ENCODE data around the gene ENDOU.
"Not testable (repeated sequence)": the region's sequence is repeated elsewhere in the genome, so short reads cannot be mapped to it uniquely, and the experiment has no call there.

ENDOU gene

DNA sequence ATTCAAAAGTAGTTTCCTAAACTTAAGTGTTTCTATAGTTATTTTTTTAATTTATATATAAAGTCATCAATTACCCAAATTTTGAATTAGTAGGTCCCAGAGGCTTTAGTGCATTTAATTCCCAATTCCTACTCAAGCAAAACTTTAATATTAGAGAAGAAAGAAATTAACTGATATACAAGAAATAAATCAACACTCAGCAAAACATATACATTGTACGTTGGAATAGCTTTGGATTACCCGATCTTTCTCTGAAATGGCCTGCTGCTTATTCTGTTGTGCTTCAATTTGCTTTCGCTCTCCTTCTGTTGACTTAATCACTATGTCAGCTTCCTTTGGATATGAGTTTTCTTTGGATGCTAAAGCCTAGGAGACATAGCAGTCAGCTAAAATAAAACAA, 37.7 kb downstream of the ENDOU start:
- H3K27ac ChIP-seq (ENCODE audit: low read depth in 2 of 2, low read length in 2 of 2) = no peak overlapping the region
- no peaks in the 10 kb centered on the region for H3K9me3 ChIP-seq (ENCODE audit: control insufficient read depth in 2 of 2, low read length in 2 of 2)
- H3K4me3 ChIP-seq (ENCODE audit: low read length in 2 of 2) = no peak overlapping the region
- H3K27me3 ChIP-seq (ENCODE audit: control insufficient read depth in 2 of 2, insufficient read depth in 2 of 2, low read length in 2 of 2) = no peaks in the 10 kb centered on the region
- H3K4me1 ChIP-seq (ENCODE audit: control insufficient read depth in 2 of 2, insufficient read depth in 2 of 2, low read length in 2 of 2) = no peaks in the 10 kb centered on the region
- H3K9ac ChIP-seq (ENCODE audit: low read depth in 1 of 2, low read length in 2 of 2) = no peak overlapping the region
- peaks cover 5 to 11% of the 10 kb centered on the region in 2 donors for H3K36me3 ChIP-seq (ENCODE audit: control insufficient read depth in 2 of 2, insufficient read depth in 2 of 2, low read length in 2 of 2)

- Histone ChIP-seq H3K9ac (ENCODE audit: low read depth in 1 of 2, low read length in 2 of 2) (no peak overlapping the region), H3K4me3 (ENCODE audit: low read length in 2 of 2) (no peak overlapping the region), H3K4me1 (ENCODE audit: control insufficient read depth in 2 of 2, insufficient read depth in 2 of 2, low read length in 2 of 2) (no peaks in the 10 kb centered on the region), H3K27me3 (ENCODE audit: control insufficient read depth in 2 of 2, insufficient read depth in 2 of 2, low read length in 2 of 2) (no peaks in the 10 kb centered on the region), H3K9me3 (ENCODE audit: control insufficient read depth in 2 of 2, low read length in 2 of 2) (no peaks in the 10 kb centered on the region), H3K27ac (ENCODE audit: low read depth in 2 of 2, low read length in 2 of 2) (no peak overlapping the region), H3K36me3 (ENCODE audit: control insufficient read depth in 2 of 2, insufficient read depth in 2 of 2, low read length in 2 of 2) (peaks cover 2 to 3% of the 10 kb centered on the region in 2 donors)
These were observed 38.5 kb downstream of the ENDOU start for GRCh38 chr12:47686645-47687240.

GRCh38 chr12:47679785-47680184, 45.5 kb downstream of the ENDOU start:
- H3K27me3 ChIP-seq (ENCODE audit: control insufficient read depth in 2 of 2, insufficient read depth in 2 of 2, low read length in 2 of 2) = no peaks in the 10 kb centered on the region
- no peaks in the 10 kb centered on the region for H3K4me1 ChIP-seq (ENCODE audit: control insufficient read depth in 2 of 2, insufficient read depth in 2 of 2, low read length in 2 of 2)
- H3K36me3 ChIP-seq (ENCODE audit: control insufficient read depth in 2 of 2, insufficient read depth in 2 of 2, low read length in 2 of 2) = peaks cover 0 to 9% of the 10 kb centered on the region in 2 donors
- no peak overlapping the region for H3K4me3 ChIP-seq (ENCODE audit: low read length in 2 of 2)
- H3K27ac ChIP-seq (ENCODE audit: low read depth in 2 of 2, low read length in 2 of 2) = no peak overlapping the region
- no peak overlapping the region for H3K9ac ChIP-seq (ENCODE audit: low read depth in 1 of 2, low read length in 2 of 2)
- no peaks in the 10 kb centered on the region for H3K9me3 ChIP-seq (ENCODE audit: control insufficient read depth in 2 of 2, low read length in 2 of 2)

DNA sequence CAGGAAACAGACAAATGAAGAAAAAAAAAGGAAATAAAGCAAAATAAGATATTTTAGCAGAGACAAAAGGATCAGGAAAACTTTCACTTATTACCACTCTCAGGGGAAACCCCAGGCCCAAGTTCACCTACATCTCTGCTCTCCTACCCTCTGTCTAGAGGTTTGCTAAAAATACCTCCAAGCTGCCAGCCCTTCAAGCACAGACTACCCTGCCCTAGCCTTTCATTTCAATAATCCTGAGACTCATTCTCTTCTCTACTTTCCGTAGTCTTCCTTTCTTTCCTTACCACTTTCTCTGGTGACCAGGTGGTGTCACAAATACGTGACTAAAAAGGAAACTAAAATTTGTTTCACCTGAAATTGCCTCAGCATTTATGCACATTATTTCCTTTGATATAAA, 53.2 kb downstream of the ENDOU start:
- H3K9ac ChIP-seq (ENCODE audit: low read depth in 1 of 2, low read length in 2 of 2) = no peak overlapping the region
- no peaks in the 10 kb centered on the region for H3K4me1 ChIP-seq (ENCODE audit: control insufficient read depth in 2 of 2, insufficient read depth in 2 of 2, low read length in 2 of 2)
- no peaks in the 10 kb centered on the region for H3K9me3 ChIP-seq (ENCODE audit: control insufficient read depth in 2 of 2, low read length in 2 of 2)
- H3K4me3 ChIP-seq (ENCODE audit: low read length in 2 of 2) = no peak overlapping the region
- no peaks in the 10 kb centered on the region for H3K27me3 ChIP-seq (ENCODE audit: control insufficient read depth in 2 of 2, insufficient read depth in 2 of 2, low read length in 2 of 2)
- H3K27ac ChIP-seq (ENCODE audit: low read depth in 2 of 2, low read length in 2 of 2) = no peak overlapping the region
- H3K36me3 ChIP-seq (ENCODE audit: control insufficient read depth in 2 of 2, insufficient read depth in 2 of 2, low read length in 2 of 2) = peaks cover 14 to 29% of the 10 kb centered on the region in 2 donors

DNA sequence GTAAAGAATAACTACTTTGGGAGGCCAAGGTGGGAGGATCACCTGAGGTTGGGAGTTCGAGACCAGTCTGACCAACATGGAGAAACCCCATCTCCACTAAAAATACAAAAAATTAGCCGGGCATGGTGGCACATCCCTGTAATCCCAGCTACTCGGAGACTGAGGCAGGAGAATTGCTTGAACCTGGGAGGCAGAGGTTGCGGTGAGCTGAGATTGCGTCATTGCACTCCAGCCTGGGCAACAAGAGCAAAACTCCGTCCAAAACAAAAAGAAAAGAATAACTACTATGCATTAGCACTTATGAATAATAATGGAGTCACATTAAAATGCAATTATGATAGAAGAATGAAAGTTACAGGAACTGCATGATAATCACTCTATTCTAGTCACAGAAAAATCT, 57.4 kb downstream of the ENDOU start:
- not testable (repeated sequence) for H3K4me1 ChIP-seq (ENCODE audit: control insufficient read depth in 2 of 2, insufficient read depth in 2 of 2, low read length in 2 of 2); H3K9me3 ChIP-seq (ENCODE audit: control insufficient read depth in 2 of 2, low read length in 2 of 2); H3K27ac ChIP-seq (ENCODE audit: low read depth in 2 of 2, low read length in 2 of 2); H3K9ac ChIP-seq (ENCODE audit: low read depth in 1 of 2, low read length in 2 of 2); H3K27me3 ChIP-seq (ENCODE audit: control insufficient read depth in 2 of 2, insufficient read depth in 2 of 2, low read length in 2 of 2); H3K4me3 ChIP-seq (ENCODE audit: low read length in 2 of 2)
- H3K36me3 ChIP-seq (ENCODE audit: control insufficient read depth in 2 of 2, insufficient read depth in 2 of 2, low read length in 2 of 2) = peaks cover 19 to 42% of the 10 kb centered on the region in 2 donors
